ENCODE measurements around the gene DRAP1. TPM values are rescaled to one million over a fixed set of nuclear protein-coding genes. Genes with fewer than 3 reads are reported as not detected.
"Not testable (repeated sequence)": the region's sequence is repeated elsewhere in the genome, so short reads cannot be mapped to it uniquely, and the experiment has no call there.

The DRAP1 gene
- total RNA-seq, 4 donors from 2014 or later: 96.7 to 146 (median 110) TPM

DNA sequence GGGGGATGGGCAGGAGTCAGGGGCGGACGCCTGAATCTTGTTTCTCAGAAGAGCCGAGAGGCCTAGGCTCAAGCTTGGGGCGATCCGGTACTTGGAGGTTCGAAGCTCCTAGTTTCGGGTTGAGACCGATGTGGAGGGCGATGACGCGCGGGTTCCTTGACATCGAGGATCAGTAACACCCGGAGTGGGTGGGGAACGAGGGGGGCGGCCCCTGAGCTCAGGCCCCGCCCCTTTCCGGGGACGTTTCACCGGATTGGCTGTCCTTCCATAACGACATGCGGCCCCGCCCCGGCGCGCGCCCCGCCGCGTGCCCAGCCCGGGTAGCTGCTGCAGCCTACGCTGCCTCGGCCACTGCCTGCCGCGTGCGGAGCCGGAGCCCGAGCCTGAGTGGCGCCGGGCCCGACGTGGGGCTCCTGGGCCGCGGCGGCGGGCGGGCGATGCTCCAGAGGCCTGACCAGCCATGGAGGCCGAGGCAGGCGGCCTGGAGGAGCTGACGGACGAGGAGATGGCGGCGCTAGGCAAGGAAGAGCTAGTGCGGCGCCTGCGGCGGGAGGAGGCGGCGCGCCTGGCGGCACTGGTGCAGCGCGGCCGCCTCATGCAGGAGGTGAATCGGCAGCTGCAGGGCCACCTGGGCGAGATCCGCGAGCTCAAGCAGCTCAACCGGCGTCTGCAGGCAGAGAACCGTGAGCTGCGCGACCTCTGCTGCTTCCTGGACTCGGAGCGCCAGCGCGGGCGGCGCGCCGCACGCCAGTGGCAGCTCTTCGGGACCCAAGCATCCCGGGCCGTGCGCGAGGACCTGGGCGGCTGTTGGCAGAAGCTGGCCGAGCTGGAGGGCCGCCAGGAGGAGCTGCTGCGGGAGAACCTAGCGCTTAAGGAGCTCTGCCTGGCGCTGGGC lies 28.7 kb upstream of the DRAP1 start, which contains the start of gene CCDC85B:
TSS of gene CCDC85B (plus strand) at position 350 of the 895 bp plus-strand sequence. CDS start at position 461, 111 bp downstream.
- in situ Hi-C loops (cut with MboI; ENCODE audit: low sequenced_read_pairs in 4 of 4): no loop called here
- DNase-seq: peak; percentile 96 to 99

GRCh38 chr11:65891219-65892136 lies 27.7 kb upstream of the DRAP1 start:
- peak in 1 of 2 donors; percentile 32 for TF ChIP-seq POLR2A (IDR thresholded peaks at IDR 0.05)
- TF ChIP-seq, protein P1, sequence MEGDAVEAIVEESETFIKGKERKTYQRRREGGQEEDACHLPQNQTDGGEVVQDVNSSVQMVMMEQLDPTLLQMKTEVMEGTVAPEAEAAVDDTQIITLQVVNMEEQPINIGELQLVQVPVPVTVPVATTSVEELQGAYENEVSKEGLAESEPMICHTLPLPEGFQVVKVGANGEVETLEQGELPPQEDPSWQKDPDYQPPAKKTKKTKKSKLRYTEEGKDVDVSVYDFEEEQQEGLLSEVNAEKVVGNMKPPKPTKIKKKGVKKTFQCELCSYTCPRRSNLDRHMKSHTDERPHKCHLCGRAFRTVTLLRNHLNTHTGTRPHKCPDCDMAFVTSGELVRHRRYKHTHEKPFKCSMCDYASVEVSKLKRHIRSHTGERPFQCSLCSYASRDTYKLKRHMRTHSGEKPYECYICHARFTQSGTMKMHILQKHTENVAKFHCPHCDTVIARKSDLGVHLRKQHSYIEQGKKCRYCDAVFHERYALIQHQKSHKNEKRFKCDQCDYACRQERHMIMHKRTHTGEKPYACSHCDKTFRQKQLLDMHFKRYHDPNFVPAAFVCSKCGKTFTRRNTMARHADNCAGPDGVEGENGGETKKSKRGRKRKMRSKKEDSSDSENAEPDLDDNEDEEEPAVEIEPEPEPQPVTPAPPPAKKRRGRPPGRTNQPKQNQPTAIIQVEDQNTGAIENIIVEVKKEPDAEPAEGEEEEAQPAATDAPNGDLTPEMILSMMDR (IDR thresholded peaks at IDR 0.05 in 4 of 5, conservative IDR thresholded peaks at IDR 0.05 in 1 of 5): peak in 2 of 5 experiments; percentile 23 to 40
- ATAC-seq: no peak
- H3K27me3 ChIP-seq: no peaks in the 10 kb centered on the region
- peaks cover 41 to 51% of the 10 kb centered on the region in 2 donors for H3K4me1 ChIP-seq
- H3K36me3 ChIP-seq: peaks cover 0 to 7% of the 10 kb centered on the region in 2 donors
- no peak for DNase-seq
- intact Hi-C loops (cut with DNase I; ENCODE audit: low total_unique reads) (no loop called here), in situ Hi-C loops (cut with MboI; ENCODE audit: low sequenced_read_pairs in 4 of 4) (no loop called here)
- H3K4me3 ChIP-seq: peak overlapping the region; percentile 67 to 81 (median 76)
- peak overlapping the region; percentile 93 to 98 (median 96) for H3K27ac ChIP-seq
- H3K9me3 ChIP-seq: no peaks in the 10 kb centered on the region

More for the DNA sequence above, 28.7 kb upstream of the DRAP1 start, which contains the start of gene CCDC85B:
- Histone ChIP-seq H3K36me3 (peaks cover 0 to 13% of the 10 kb centered on the region in 2 donors), H3K27ac (peak within 1 kb of the TSS; percentile 93 to 98 (median 96)), H3K9me3 (no peaks in the 10 kb centered on the region), H3K4me1 (peaks cover 41 to 51% of the 10 kb centered on the region in 2 donors), H3K4me3 (peak within 1 kb of the TSS; percentile 67 to 81 (median 77)), H3K27me3 (no peaks in the 10 kb centered on the region)
- intact Hi-C loops (cut with DNase I; ENCODE audit: low total_unique reads): loop anchor here (1.0 kb wide), 1 partner anchor 25 kb away; no protein-coding TSS in a partner anchor
- ATAC-seq: peak; percentile 71 to 78
- peak; percentile 98 to 99 for TF ChIP-seq POLR2A (IDR thresholded peaks at IDR 0.05)
- TF ChIP-seq, protein P1 (IDR thresholded peaks at IDR 0.05 in 4 of 5, conservative IDR thresholded peaks at IDR 0.05 in 1 of 5): peak in 3 of 5 experiments; percentile 18 to 22 (median 21)

GRCh38 chr11:65892137-65892540 lies 27.1 kb upstream of the DRAP1 start:
- intact Hi-C loops (cut with DNase I; ENCODE audit: low total_unique reads); in situ Hi-C loops (cut with MboI; ENCODE audit: low sequenced_read_pairs in 4 of 4); ATAC-seq; H3K27me3 ChIP-seq; H3K9me3 ChIP-seq; DNase-seq; H3K36me3 ChIP-seq: not testable (repeated sequence)
- peak overlapping the region; percentile 67 to 81 (median 76) for H3K4me3 ChIP-seq
- H3K27ac ChIP-seq: peak overlapping the region; percentile 93 to 98 (median 96)
- peaks cover 40 to 51% of the 10 kb centered on the region in 2 donors for H3K4me1 ChIP-seq

DNA sequence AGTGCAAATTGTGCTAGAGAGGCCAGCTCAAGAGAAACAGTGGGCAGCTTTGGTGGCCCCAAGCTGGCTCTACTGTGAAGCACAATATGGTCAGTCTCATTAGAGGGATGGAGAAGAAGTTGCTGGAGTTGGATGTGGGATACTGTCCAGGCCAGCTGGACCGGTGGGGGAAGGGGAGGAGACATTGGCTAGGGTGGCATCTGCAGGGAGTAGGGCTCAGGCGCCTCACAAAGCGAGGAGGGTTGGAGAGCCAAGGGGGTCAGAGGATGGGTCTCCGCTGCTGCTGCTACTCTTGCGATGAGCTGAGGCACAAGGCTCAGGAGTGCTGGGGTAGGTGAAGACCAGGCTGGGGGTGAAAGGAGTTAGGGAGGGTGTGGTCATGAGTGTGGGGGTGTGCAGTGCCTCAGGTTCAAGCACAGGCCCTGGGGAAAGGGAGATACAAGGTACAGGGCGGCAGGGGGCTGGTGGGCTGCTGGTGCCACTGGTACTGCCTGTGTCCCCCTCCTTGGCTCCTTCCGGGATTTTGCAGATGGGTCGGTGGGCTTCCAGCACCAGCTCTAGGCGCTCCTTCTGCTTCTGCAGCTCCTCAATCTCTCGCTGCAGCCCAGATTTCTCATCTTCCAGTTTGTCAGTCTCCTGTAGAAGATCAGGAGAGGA lies 26.4 kb upstream of the DRAP1 start:
- Histone ChIP-seq H3K36me3 (no peaks in the 10 kb centered on the region), H3K4me3 (peak overlapping the region in 2 of 4 donors; percentile 73 to 81), H3K9me3 (no peaks in the 10 kb centered on the region), H3K27ac (peak overlapping the region; percentile 93 to 98 (median 96)), H3K4me1 (peaks cover 34 to 45% of the 10 kb centered on the region in 2 donors), H3K27me3 (no peaks in the 10 kb centered on the region)
- intact Hi-C loops (cut with DNase I; ENCODE audit: low total_unique reads): no loop called here
- in situ Hi-C loops (cut with MboI; ENCODE audit: low sequenced_read_pairs in 4 of 4): no loop called here
- TF ChIP-seq, protein P1 (IDR thresholded peaks at IDR 0.05 in 4 of 5, conservative IDR thresholded peaks at IDR 0.05 in 1 of 5): no peak
- no peak for TF ChIP-seq POLR2A (IDR thresholded peaks at IDR 0.05)
- DNase-seq (no peak), ATAC-seq (no peak)
